GM12864 (cell line): Measurements from ENCODE around the gene APBB2.

Experiments
- DNase-seq: peaks from one replicate; pipeline ENCODE4 v3.0.0-alpha.2; 2011; ENCODE audit warnings: low read depth
- H3K4me3 ChIP-seq: 2 replicates; pipeline ENCODE4 v1.5.1; 2011; ENCODE audit warnings: mild to moderate bottlenecking, low read depth, low read length, control low read depth
- TF ChIP-seq, protein P1 (sequence below): IDR thresholded peaks from 2 replicates; pipeline ENCODE4 v1.5.1; 2011; ENCODE audit warnings: low read depth, mild to moderate bottlenecking, moderate library complexity, low read length, control low read depth, inconsistent platforms; ENCODE audit errors: missing control alignments

APBB2 gene

DNA sequence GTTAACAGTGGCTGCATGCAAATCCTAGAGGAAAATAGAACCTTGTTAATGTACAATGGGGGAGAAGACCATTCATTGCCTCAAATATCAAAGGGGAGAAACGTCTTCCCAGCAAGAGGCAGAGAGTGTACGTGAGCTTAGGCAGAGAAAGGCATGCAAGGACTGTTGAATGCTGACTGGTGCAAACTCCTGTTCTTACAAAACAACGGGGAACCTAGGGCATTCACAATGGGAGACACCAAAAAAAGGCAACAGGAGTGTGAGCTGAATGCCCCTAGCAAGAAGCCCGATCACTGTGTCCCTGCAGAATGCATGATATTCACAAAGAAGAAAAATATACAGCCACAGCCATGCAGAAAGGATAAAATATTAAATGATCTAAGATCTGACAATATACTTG, 279.7 kb downstream of the APBB2 start:
- DNase-seq, result no peak
- H3K4me3 ChIP-seq, result no peak overlapping the region
- TF ChIP-seq, protein P1, sequence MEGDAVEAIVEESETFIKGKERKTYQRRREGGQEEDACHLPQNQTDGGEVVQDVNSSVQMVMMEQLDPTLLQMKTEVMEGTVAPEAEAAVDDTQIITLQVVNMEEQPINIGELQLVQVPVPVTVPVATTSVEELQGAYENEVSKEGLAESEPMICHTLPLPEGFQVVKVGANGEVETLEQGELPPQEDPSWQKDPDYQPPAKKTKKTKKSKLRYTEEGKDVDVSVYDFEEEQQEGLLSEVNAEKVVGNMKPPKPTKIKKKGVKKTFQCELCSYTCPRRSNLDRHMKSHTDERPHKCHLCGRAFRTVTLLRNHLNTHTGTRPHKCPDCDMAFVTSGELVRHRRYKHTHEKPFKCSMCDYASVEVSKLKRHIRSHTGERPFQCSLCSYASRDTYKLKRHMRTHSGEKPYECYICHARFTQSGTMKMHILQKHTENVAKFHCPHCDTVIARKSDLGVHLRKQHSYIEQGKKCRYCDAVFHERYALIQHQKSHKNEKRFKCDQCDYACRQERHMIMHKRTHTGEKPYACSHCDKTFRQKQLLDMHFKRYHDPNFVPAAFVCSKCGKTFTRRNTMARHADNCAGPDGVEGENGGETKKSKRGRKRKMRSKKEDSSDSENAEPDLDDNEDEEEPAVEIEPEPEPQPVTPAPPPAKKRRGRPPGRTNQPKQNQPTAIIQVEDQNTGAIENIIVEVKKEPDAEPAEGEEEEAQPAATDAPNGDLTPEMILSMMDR, result no peak

DNA sequence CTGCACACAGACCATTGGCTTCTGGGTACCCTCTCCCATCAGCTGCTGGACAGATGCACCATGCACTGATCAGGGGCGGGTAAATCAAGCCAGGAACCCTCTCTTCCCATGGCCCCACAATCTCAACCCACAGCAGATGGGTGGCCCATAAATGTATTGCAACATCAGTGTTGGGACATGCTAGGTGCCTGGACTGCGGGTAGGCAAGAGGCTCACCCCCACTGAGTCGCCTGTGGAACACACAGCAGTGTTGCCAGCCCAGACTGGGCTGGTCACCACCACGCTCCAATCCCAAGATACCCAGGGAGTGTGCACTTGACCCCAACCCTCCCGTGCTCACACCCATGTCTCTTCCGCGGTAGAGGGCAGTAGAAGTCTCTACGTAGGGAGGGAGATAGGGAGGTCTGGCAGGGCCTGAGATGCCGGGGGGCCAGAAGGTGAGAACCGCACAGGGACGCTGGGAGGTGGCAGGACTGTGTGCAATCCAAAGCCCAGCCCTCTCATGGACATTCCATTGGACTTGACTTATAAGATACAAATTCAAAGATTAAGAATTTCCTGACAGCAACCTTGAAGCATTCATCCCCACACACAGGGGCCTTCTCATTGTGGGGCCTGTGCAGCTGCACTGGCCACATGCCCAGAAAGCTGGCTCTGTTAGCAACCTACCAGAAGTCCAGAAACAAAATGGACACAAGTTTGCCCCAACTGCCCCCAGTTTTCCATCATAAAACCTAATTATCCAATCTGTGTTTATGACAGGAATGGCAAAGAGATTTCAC, 280.9 kb downstream of the APBB2 start:
- no peak for DNase-seq
- TF ChIP-seq, protein P1, result no peak
- H3K4me3 ChIP-seq, result no peak overlapping the region

DNA sequence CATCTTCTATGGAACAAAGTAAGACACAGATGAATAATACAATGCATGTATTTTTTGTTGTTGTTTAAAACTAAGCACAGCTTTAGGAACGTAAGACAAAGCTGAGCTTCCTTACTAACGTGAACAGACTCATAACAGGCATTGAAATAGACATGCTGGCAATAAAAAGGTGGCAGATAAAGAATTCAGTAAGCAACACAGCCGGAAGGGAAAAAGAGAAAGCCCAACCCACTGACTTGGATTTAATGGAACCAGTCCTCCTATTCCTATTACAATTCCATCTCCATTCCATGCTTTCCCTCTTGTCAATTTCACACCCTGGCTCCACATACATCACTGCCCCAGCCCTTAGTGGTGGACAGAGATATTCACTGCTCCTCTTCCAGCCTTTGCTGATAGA, 282.5 kb downstream of the APBB2 start:
- no peak overlapping the region for H3K4me3 ChIP-seq
- TF ChIP-seq, protein P1, result no peak
- DNase-seq, result no peak

DNA sequence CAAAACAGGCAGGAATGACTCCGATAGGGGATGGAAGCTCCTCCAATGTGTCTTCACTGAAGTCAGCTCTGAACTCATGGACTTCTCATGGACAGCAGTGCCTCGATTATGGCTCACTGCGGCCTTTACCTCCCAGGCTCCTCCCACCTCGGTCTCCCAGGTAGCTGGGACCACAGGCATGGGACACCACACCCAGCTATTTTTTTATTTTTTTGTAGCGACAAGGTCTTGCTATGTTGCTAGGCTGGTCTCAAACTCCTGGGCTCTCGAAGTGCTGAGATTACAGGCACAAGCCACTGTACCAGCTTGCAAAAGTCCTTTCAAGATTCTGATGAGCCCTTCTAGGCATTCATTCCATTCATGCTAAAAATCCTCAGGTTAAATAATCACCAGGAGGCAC, 283.1 kb downstream of the APBB2 start:
- no peak for DNase-seq
- H3K4me3 ChIP-seq, result no peak overlapping the region
- TF ChIP-seq, protein P1, result no peak

DNA sequence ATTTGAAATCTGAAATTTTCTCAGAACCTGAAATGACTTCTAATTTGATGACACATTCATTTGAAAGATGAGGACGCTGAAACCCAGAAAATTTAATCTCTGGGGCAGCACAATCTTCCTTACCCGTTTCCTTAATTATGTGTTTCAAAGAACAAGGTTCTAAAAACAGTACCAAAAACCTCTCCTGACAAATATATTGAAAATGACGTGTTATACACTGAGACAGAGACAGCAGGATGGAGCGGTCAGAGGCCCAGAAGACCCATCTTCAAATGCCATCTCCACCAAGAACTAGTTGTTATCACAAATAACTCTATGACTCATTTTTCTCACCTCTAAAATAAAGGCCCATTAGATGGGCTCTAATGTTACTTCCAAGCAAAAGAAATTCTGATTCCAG, 287.3 kb downstream of the APBB2 start:
- H3K4me3 ChIP-seq, result no peak overlapping the region
- DNase-seq, result no peak

DNA sequence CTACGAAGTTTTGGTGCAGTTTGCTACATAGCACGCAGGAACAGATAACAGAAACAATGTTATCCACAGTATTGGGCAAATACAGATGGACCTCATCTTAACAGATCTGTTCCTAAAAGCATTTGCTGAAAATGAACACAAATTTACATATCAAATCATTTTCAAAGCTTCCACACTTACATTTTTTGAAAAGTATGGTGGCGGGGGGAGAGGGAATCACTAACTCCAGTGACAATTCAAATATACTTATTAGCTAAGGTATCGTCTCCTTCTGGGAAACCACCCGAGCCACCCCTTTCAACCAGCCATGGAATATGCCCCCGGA, 289.6 kb downstream of the APBB2 start:
- DNase-seq, result no peak
- H3K4me3 ChIP-seq, result no peak overlapping the region
- TF ChIP-seq, protein P1, result no peak

More for the DNA sequence above, 287.3 kb downstream of the APBB2 start:
- TF ChIP-seq, protein P1, result no peak
